Muscle layer of colon (tissue), 2 donors: Measurements from ENCODE around the gene NISCH.

Experiments used
- H3K27ac ChIP-seq: one replicate; pipeline ENCODE4 v1.7.0; 2013; ENCODE audit warnings: low read depth, mild to moderate bottlenecking, low read length, moderate library complexity
- H3K27me3 ChIP-seq, 2 donors: one replicate each; pipeline ENCODE4 v1.7.0; 2013; ENCODE audit warnings: low read length in 2 of 2, mild to moderate bottlenecking in 2 of 2; ENCODE audit not compliant: insufficient read depth in 2 of 2, control insufficient read depth in 1 of 2
- H3K36me3 ChIP-seq: one replicate; pipeline ENCODE4 v1.7.0; 2013; ENCODE audit warnings: mild to moderate bottlenecking, low read length; ENCODE audit not compliant: insufficient read depth
- H3K4me1 ChIP-seq: one replicate; pipeline ENCODE4 v1.7.0; 2013; ENCODE audit warnings: mild to moderate bottlenecking, low read length; ENCODE audit not compliant: insufficient read depth
- H3K4me3 ChIP-seq, 2 donors: one replicate each; pipeline ENCODE4 v1.7.0; 2013; ENCODE audit warnings: low read length in 2 of 2, low read depth in 1 of 2, mild to moderate bottlenecking in 1 of 2, moderate library complexity in 1 of 2
- H3K9ac ChIP-seq: one replicate; pipeline ENCODE4 v1.7.0; 2013; ENCODE audit warnings: low read length
- H3K9me3 ChIP-seq: one replicate; pipeline ENCODE4 v1.7.0; 2013; ENCODE audit warnings: mild to moderate bottlenecking, low read length
- donor health status: abdominal sarcoma.
- donor health status: Adenocarcinoma of cecum.

NISCH gene

DNA sequence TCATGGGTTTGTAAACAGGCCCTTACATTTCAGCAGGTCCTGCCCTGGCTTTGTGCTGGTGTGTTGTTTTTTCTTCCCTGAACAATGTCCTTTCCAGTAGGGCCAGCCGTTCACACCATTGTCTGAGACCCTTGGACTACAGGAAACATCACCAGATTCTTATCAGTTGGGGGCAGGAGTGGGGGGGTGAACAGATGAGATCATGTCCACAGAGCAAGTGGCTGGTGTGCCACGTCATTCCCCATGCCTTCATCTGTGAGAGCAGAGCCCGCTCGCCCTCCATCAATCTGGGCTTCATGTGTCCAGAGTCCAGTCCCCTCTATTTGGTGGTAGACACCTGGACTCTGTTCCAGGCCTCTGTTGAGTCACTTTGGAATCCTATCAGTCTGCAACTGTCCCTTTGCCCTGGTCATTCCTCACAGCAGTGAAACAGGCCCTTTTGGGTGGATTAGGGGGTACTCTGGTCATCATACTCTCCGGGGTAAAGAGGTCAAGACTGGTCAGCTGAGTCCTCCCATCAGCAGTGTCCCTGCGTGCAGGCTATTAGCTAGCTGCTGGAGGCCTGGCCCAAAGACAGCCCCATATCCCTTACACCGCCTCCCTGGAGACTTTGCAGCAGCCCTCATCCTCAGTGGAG is 25.5 kb upstream of the NISCH start:
- Histone ChIP-seq H3K4me1 (no peaks in the 10 kb centered on the region), H3K27me3 (no peaks in the 10 kb centered on the region), H3K9me3 (no peaks in the 10 kb centered on the region), H3K9ac (no peak overlapping the region), H3K27ac (no peak overlapping the region), H3K4me3 (no peak overlapping the region), H3K36me3 (no peaks in the 10 kb centered on the region)

DNA sequence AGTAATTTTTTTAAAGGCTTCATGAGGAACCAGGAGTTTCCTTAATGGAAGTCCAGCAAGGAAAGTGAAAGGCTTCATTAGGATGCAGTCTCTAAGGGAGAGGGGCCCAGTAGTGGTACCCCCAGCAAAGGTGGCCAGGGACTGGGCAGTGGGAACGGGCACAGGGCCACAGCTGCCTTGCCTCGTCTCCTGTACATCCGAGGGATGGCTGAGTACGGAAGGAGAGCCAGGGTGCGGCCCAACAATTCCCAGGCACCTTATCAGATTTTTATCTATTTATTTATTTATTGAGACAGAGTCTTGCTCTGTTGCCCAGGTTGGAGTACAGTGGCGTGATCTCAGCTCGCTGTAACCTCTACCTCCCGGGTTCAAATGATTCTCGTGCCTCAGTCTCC is 25.0 kb upstream of the NISCH start:
- no peak overlapping the region for H3K4me3 ChIP-seq
- H3K9me3 ChIP-seq, result no peaks in the 10 kb centered on the region
- H3K27me3 ChIP-seq, result no peaks in the 10 kb centered on the region
- no peaks in the 10 kb centered on the region for H3K4me1 ChIP-seq
- H3K36me3 ChIP-seq, result no peaks in the 10 kb centered on the region
- H3K9ac ChIP-seq, result no peak overlapping the region
- no peak overlapping the region for H3K27ac ChIP-seq

DNA sequence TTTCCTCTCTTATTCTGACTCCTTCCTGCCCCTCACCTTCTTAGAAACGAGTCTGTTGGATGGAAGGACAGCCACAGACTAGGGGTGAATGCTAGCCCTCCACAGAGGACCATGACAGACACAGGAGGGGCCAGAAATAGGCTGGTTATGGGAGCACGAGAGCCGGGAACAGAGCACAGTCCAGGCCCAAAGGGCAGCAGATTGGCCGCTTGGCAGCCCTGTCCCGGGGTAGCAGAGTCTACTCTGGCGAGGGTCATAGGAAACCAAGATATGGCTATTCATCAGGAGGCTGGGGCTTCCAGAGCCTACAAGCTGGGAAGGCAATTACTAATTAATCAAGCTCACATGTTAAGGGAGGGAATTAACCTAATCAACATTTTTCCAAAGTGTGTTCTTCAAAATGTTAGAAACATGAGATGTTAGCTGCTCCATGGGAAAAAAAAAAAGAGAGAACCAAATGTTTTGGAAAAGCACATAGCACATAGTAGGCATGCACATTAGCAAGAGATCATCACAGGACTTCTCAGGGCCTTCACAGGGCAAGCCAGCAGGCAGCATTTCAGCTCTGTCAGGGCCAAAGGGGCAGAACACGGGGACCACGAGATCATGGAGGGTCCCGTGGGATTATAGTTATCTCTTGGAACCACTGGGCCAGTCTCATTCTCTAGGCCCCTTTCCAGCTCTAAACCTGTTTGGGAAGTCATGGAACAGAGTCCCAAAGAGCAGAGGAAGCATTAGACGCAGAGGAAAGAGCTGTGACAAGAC is 23.8 kb upstream of the NISCH start:
- no peak overlapping the region for H3K4me3 ChIP-seq
- no peak overlapping the region for H3K27ac ChIP-seq
- H3K4me1 ChIP-seq, result no peaks in the 10 kb centered on the region
- H3K36me3 ChIP-seq, result no peaks in the 10 kb centered on the region
- H3K27me3 ChIP-seq, result no peaks in the 10 kb centered on the region
- H3K9me3 ChIP-seq, result no peaks in the 10 kb centered on the region
- H3K9ac ChIP-seq, result no peak overlapping the region

DNA sequence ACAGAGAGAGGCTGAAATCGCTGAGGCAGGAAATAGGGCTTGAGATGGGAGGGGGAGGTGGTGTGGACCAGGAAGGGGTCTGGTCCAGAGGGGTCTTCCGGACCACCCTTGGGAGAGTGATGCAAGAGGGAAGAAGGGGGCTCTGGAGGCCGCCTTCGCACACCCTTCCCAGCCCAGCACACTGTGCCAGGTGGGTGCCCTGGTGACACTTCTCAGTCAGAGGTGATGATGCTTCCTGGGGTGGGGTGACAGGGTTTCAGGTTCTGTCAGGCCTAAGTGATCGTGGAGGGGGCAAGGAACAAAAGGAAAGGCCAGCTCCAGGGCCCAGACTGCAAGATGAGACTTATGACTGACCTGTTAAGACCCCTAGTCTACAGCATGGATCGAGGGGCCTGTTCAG is 23.2 kb upstream of the NISCH start:
- Histone ChIP-seq H3K36me3 (no peaks in the 10 kb centered on the region), H3K4me3 (no peak overlapping the region), H3K4me1 (no peaks in the 10 kb centered on the region), H3K9ac (no peak overlapping the region), H3K9me3 (no peaks in the 10 kb centered on the region), H3K27ac (no peak overlapping the region), H3K27me3 (no peaks in the 10 kb centered on the region)

DNA sequence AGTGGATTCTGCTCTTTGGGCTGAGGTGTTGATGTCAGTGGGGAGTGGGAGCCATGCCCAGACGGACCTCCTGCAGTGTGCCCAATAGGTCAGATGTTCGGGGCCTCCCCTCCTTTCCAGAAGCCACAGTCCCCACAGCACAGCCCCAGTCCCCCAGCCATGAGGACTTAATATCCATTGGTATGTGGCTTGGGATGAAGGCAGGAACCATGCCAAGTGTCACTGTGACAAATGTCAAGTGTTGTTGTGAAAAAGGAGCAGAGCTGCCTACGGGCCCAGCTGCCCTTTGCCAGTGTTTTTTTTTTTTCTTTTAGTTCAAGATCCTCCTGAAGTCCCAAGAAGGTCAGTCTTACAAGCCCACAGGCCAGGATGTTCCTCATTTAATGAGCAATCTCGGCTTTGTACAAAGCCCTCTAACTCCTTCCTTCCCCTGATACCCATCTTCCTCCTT is 22.7 kb upstream of the NISCH start:
- H3K36me3 ChIP-seq, result no peaks in the 10 kb centered on the region
- no peaks in the 10 kb centered on the region for H3K4me1 ChIP-seq
- no peak overlapping the region for H3K9ac ChIP-seq
- H3K9me3 ChIP-seq, result no peaks in the 10 kb centered on the region
- no peak overlapping the region for H3K27ac ChIP-seq
- H3K4me3 ChIP-seq, result no peak overlapping the region
- H3K27me3 ChIP-seq, result no peaks in the 10 kb centered on the region

DNA sequence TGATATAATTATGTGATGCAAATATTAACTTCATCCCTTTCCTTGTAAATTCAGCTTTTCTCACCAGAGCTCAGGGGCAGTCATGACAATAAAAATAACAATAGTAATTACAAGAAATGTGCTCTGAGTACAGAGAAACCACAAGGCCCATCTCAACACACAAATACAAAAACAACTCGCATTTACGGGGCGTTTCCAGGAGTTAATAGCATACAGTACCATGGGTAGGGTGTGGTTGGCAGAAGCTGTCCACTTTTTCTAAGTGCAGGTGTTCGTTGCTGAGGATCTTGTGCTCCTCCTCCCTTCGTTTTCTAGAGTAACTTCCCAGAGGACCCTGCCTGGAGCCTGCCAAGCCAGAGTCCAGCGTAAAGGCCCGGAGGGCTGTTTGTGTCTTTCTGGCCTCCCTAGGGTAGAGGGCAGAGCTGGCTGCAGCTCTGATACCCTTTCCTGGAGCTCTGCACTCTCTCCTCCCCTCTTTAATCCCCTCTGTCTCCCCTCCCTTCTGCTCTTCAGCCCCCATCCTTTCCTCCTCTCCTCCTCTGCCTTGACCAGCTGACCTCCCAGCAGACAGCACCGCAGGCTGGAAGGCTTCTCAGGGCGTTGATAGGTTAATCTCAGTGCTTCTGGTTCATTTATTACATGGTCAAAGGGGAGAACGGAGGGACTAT is 21.9 kb upstream of the NISCH start:
- H3K36me3 ChIP-seq, result no peaks in the 10 kb centered on the region
- no peak overlapping the region for H3K27ac ChIP-seq
- H3K4me1 ChIP-seq, result no peaks in the 10 kb centered on the region

DNA sequence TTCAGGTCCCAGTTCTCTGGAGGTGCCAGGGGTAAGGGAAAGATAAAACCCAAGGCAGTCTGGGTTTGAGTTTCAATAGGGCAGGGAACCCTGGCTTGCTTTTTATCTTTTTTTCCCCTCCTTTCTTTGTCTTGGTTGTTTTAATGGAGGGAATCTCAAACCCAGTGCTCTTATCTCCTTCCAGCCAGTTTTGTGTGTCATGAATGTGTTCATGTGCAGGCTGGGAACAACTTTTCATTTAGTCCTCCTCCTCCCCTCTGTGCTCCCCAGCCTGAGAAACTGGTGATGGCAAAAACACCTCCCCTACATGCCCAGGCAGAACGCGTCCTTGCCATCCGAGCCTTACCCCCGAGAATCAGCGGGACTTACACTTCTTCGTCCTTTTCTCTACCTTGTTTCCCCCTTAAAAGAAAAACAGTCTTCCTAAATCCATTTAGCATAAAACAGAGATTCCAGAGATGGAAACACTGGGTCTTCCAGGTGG is 21.4 kb upstream of the NISCH start:
- Histone ChIP-seq H3K9ac (no peak overlapping the region), H3K27ac (no peak overlapping the region), H3K9me3 (no peaks in the 10 kb centered on the region), H3K36me3 (no peaks in the 10 kb centered on the region), H3K4me3 (no peak overlapping the region), H3K27me3 (no peaks in the 10 kb centered on the region), H3K4me1 (no peaks in the 10 kb centered on the region)

More for the DNA sequence above, 21.9 kb upstream of the NISCH start:
- H3K9ac ChIP-seq, result no peak overlapping the region
- no peaks in the 10 kb centered on the region for H3K27me3 ChIP-seq
- H3K9me3 ChIP-seq, result no peaks in the 10 kb centered on the region
- no peak overlapping the region for H3K4me3 ChIP-seq

DNA sequence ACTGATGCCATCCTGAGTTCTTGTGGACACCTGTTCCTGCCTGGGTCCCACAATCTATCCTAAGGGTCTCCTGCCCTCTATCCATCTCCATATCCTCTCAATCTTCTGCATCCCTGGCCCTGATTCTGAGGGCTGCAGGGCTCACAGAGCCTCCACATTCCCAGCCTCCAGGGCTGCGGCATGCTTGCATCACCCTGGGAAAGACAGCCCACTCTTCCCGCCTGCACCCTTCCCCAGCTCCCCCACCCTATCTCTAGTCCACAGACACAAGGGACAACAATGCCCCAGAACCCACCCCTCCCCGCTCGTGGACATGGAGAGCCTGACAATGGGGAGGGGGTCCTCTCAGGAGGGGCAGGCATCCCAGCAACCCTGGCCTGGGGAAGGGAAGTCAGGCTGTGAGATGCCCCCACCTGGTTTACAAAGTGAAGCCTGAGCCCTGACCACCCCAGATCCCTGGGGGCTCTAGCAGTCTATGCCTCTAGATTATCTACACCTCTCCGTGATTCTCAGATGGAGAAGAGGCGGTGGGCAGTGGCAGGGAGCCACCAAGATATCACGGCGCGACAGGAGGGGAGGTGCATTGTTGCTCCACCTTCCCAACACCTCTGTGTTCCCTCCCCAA is 20.8 kb upstream of the NISCH start:
- no peak overlapping the region for H3K9ac ChIP-seq
- no peak overlapping the region for H3K4me3 ChIP-seq
- no peaks in the 10 kb centered on the region for H3K9me3 ChIP-seq
- H3K4me1 ChIP-seq, result no peaks in the 10 kb centered on the region
- H3K27me3 ChIP-seq, result no peaks in the 10 kb centered on the region
- no peak overlapping the region for H3K27ac ChIP-seq
- no peaks in the 10 kb centered on the region for H3K36me3 ChIP-seq

DNA sequence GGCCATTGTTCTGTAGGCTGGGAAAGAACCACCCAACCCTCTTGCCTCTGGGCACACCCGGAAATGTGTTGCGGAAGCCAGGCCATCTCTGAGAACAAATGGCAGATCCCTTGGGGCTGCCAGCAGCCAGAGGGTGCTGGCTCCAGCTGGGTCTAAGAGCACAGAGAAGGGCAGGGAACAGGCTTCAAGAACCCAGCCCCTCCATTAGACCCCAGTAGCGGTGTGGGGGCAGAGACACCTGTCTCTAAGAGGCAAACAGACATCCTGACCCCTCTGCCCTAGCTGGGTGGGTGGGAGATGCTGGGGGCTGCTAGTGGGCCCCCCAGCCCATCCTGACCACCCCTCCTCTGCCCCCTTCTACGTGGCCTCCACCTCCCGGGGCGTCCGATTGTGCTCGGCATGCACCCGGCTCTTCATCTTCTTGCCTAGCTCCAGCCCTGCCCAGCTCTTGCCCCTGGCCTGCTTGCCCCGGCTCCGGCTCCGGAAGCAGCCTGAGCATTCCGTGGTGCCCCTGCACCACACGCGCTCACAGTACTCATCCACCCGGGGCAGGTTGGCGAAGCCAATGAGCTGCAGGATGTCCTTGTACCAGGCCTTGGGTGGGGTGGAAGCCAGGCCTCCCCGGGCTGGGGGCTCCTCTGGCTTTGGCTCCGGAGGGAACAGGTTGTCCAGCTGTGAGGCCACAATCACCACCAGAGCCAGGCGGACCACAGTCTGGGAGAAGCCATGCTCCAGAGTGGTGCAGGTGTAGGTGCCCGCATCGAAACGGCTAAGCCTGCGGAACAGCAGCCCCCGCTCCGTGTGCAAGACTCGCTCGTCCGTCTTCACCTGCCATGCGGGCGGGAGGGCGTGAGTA is 19.9 kb upstream of the NISCH start:
- Histone ChIP-seq H3K4me1 (no peaks in the 10 kb centered on the region), H3K27ac (no peak overlapping the region), H3K36me3 (no peaks in the 10 kb centered on the region), H3K9me3 (no peaks in the 10 kb centered on the region), H3K27me3 (no peaks in the 10 kb centered on the region), H3K9ac (no peak overlapping the region), H3K4me3 (no peak overlapping the region)

DNA sequence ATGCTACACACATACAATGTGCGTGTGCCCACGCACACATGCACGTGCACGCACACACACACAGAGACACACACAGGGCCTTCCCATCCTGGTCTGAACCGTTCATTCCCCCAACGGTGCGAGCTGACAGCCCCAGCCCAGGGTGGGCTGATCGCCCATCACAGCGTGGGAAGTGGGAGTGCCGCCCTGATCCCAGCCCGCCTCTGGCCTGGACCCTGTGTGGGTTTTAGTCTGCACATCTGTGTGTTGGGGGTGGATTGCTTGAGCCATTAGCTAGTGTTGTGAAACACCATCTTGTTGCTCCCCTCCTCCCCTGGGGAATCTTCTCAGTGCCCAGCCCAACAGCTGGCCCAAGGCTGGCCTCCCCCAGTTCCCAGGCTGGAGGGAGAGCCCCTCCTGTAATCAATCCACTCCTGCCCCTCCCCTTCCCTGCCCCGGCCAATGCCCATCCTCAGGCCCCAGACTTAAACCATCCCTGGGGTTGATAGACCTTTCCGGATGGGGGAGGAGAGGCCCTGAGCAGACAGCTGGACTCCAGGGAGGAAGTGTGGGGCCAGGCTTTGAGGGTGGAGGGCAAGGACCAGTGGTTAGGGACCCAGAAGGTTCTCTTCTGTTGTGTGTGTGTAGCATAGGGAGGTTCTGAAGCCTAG is 18.8 kb upstream of the NISCH start:
- Histone ChIP-seq H3K36me3 (no peaks in the 10 kb centered on the region), H3K4me1 (no peaks in the 10 kb centered on the region), H3K9ac (no peak overlapping the region), H3K27me3 (no peaks in the 10 kb centered on the region), H3K4me3 (no peak overlapping the region), H3K27ac (no peak overlapping the region), H3K9me3 (no peaks in the 10 kb centered on the region)
